ENCODE data around the gene MCU.

- TF ChIP-seq, protein P1, sequence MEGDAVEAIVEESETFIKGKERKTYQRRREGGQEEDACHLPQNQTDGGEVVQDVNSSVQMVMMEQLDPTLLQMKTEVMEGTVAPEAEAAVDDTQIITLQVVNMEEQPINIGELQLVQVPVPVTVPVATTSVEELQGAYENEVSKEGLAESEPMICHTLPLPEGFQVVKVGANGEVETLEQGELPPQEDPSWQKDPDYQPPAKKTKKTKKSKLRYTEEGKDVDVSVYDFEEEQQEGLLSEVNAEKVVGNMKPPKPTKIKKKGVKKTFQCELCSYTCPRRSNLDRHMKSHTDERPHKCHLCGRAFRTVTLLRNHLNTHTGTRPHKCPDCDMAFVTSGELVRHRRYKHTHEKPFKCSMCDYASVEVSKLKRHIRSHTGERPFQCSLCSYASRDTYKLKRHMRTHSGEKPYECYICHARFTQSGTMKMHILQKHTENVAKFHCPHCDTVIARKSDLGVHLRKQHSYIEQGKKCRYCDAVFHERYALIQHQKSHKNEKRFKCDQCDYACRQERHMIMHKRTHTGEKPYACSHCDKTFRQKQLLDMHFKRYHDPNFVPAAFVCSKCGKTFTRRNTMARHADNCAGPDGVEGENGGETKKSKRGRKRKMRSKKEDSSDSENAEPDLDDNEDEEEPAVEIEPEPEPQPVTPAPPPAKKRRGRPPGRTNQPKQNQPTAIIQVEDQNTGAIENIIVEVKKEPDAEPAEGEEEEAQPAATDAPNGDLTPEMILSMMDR (conservative IDR thresholded peaks at IDR 0.05; ENCODE audit: low read length): no peak
- no peak for TF ChIP-seq EZH2phosphoT487 (IDR thresholded peaks at IDR 0.05; ENCODE audit: borderline replicate concordance, low read depth, low read length)
Measured at GRCh38 chr10:72809006-72809405, 117.1 kb downstream of the MCU start.
